Natural killer cell (primary cell): Measurements from ENCODE around the gene ZBTB32. TPM values are rescaled to one million over a fixed set of nuclear protein-coding genes. Genes with fewer than 3 reads are reported as not detected.
A peak's percentile ranks its signal among the peaks of the same experiment; 100 is the strongest.

Experiments
- ATAC-seq, 3 donors: fragments of 150-1000 bp in 2 of 3; fragments of 200-7000 bp in 1 of 3; cut with Tn5 transposase; 1 replicate in 1 of 3; 2 replicates in 2 of 3; pipeline ENCODE4 v1.10.0; 2021; ENCODE audit warnings: mild to moderate bottlenecking in 2 of 3, moderate library complexity in 2 of 3
- DNase-seq, 2 donors: peaks; one replicate each; pipeline versions ENCODE4 v3.0.0 to v3.0.0-alpha.2; 2013 to 2021; ENCODE audit warnings: mixed read lengths in 1 of 2
- H3K27ac ChIP-seq: one replicate; pipeline ENCODE4 v1.5.1; 2013; ENCODE audit warnings: mild to moderate bottlenecking, low read length
- H3K27me3 ChIP-seq: one replicate; pipeline ENCODE4 v1.6.1; 2013; ENCODE audit warnings: low read length; ENCODE audit not compliant: control insufficient read depth, insufficient read depth
- H3K36me3 ChIP-seq: one replicate; pipeline ENCODE4 v1.6.1; 2013; ENCODE audit warnings: low read length; ENCODE audit not compliant: control insufficient read depth, insufficient read depth
- H3K4me1 ChIP-seq: one replicate; pipeline ENCODE4 v1.6.1; 2013; ENCODE audit warnings: low read length; ENCODE audit not compliant: control insufficient read depth, insufficient read depth
- H3K4me3 ChIP-seq: one replicate; pipeline ENCODE4 v1.5.1; 2013; ENCODE audit warnings: low read length
- H3K9me3 ChIP-seq: one replicate; pipeline ENCODE4 v1.6.1; 2013; ENCODE audit warnings: low read length; ENCODE audit not compliant: control insufficient read depth, insufficient read depth
- H3K27ac Mint-ChIP-seq, 2 donors: one replicate each; pipeline ENCODE4 v1.8.0; 2022; ENCODE audit warnings: mild to moderate bottlenecking in 2 of 2, mixed read lengths in 2 of 2, moderate library complexity in 1 of 2
- H3K27me3 Mint-ChIP-seq, 2 donors: one replicate each; pipeline ENCODE4 v1.8.0; 2022; ENCODE audit warnings: low read depth in 2 of 2, mixed read lengths in 2 of 2
- H3K36me3 Mint-ChIP-seq: one replicate; pipeline ENCODE4 v1.8.0; 2022; ENCODE audit warnings: mixed read lengths
- H3K4me1 Mint-ChIP-seq, 2 donors: one replicate each; pipeline ENCODE4 v1.8.0; 2022; ENCODE audit warnings: mixed read lengths in 2 of 2
- H3K4me3 Mint-ChIP-seq: one replicate; pipeline ENCODE4 v1.8.0; 2022; ENCODE audit warnings: mild to moderate bottlenecking, moderate library complexity, mixed read lengths
- H3K9me3 Mint-ChIP-seq, 2 donors: one replicate each; pipeline ENCODE4 v1.8.0; 2022; ENCODE audit warnings: mixed read lengths in 2 of 2
- CTCF ChIP-seq: fragments of 200-600 bp; IDR thresholded peaks from one replicate; pipeline ENCODE4 v1.8.0; 2022; ENCODE audit warnings: antibody characterized with exemption
- WGBS: methylation state at CpG from one replicate; pipeline ENCODE4 v1.1.7; 2013; ENCODE audit warnings: missing lambda C conversion rate; ENCODE audit not compliant: insufficient coverage; 5-methylcytosine and 5-hydroxymethylcytosine counted together
- intact Hi-C: fragments of 100-400 bp; cut with micrococcal nuclease; formaldehyde crosslinking; loops from one replicate; pipeline ENCODE4 v1.14.2; 2022
- total RNA-seq, 4 donors: library from RNA; stranded (reverse); fragments of 120-200 nt in 1 of 4; gene quantifications; one replicate each; pipeline versions ENCODE4 v1.2.3 to v1.2.4, GENCODE V29; 2013 to 2022

The ZBTB32 gene
- total RNA-seq, 3 donors from 2014 or later (not counting 1 experiment from before 2014, with no cell fraction given) = 0.27 to 1.8 (median 0.35) TPM

- Mint-ChIP-seq H3K4me1 (peaks cover 29 to 31% of the 10 kb centered on the region in 2 donors), H3K27me3 (peaks cover 0 to 11% of the 10 kb centered on the region in 2 donors)
These were observed 56.5 kb downstream of the ZBTB32 start for GRCh38 chr19:35760711-35761349.

GRCh38 chr19:35764432-35765315, 60.3 kb downstream of the ZBTB32 start:
- 97% methylated on average over 17 of the region's 17 CpGs for WGBS
- Histone ChIP-seq H3K4me1 (no peaks in the 10 kb centered on the region), H3K4me3 (no peak overlapping the region), H3K27ac (no peak overlapping the region), H3K27me3 (no peaks in the 10 kb centered on the region), H3K9me3 (no peaks in the 10 kb centered on the region), H3K36me3 (peaks cover 27% of the 10 kb centered on the region)
- Mint-ChIP-seq H3K4me3 (no peak overlapping the region), H3K4me1 (peaks cover 0 to 1% of the 10 kb centered on the region in 2 donors), H3K27me3 (no peaks in the 10 kb centered on the region), H3K9me3 (no peaks in the 10 kb centered on the region), H3K36me3 (no peaks in the 10 kb centered on the region), H3K27ac (no peak overlapping the region)
- no peak for ATAC-seq
- TF ChIP-seq CTCF = no peak
- DNase-seq = no peak
- intact Hi-C loops = no loop called here

More at GRCh38 chr19:35760711-35761349, 56.5 kb downstream of the ZBTB32 start:
- intact Hi-C loops = no loop called here
- Histone ChIP-seq H3K9me3 (no peaks in the 10 kb centered on the region), H3K27ac (no peak overlapping the region), H3K27me3 (no peaks in the 10 kb centered on the region), H3K4me3 (no peak overlapping the region), H3K36me3 (peaks cover 24% of the 10 kb centered on the region), H3K4me1 (peaks cover 27% of the 10 kb centered on the region)
- no peak for DNase-seq
- TF ChIP-seq CTCF = no peak
- no peak overlapping the region for H3K27ac Mint-ChIP-seq
- no peak for ATAC-seq
- WGBS = 95% methylated on average over 4 of the region's 4 CpGs
- no peaks in the 10 kb centered on the region for H3K9me3 Mint-ChIP-seq
- peak overlapping the region; percentile 4 for H3K4me3 Mint-ChIP-seq
- no peaks in the 10 kb centered on the region for H3K36me3 Mint-ChIP-seq

Other genes starting within 250 kb of the ZBTB32 start
- gene KRTDAP, start 214.1 kb upstream of the ZBTB32 start, total RNA-seq = not detected
- gene DMKN, start 190.9 kb upstream of the ZBTB32 start, total RNA-seq = 10 to 100 TPM; 10.7 to 15.3 (median 11.3) TPM
- not detected for gene SBSN, start 176.2 kb upstream of the ZBTB32 start, total RNA-seq
- not detected for gene GAPDHS, start 171.1 kb upstream of the ZBTB32 start, total RNA-seq
- gene TMEM147, start 158.9 kb upstream of the ZBTB32 start, total RNA-seq = 10 to 100 TPM; 30.6 to 37.9 (median 31.2) TPM
- not detected for gene ATP4A, start 140.9 kb upstream of the ZBTB32 start, total RNA-seq
- not detected for gene PMIS2, start 118.4 kb upstream of the ZBTB32 start, total RNA-seq
- 10 to 100 TPM; 17.5 to 26.4 (median 21.6) TPM for gene HAUS5, start 91.8 kb upstream of the ZBTB32 start, total RNA-seq
- 10 to 100 TPM; 51.6 to 61.7 (median 58.2) TPM for gene RBM42, start 75.5 kb upstream of the ZBTB32 start, total RNA-seq
- 1 to 10 TPM in 1 of 3 donors, under 1 TPM in 2; 0.48 to 2.0 (median 0.87) TPM for gene ETV2, start 62.8 kb upstream of the ZBTB32 start, total RNA-seq
- gene COX6B1, start 56.2 kb upstream of the ZBTB32 start, total RNA-seq = 100 to 1,000 TPM; 213 to 247 (median 215) TPM
- not detected for gene UPK1A, start 38.0 kb upstream of the ZBTB32 start, total RNA-seq
- 10 to 100 TPM; 60.8 to 70.9 (median 70.7) TPM for gene KMT2B, start 13.4 kb downstream of the ZBTB32 start, total RNA-seq
- 10 to 100 TPM; 57.7 to 75.6 (median 69.6) TPM for gene IGFLR1, start 37.9 kb downstream of the ZBTB32 start, total RNA-seq
- gene U2AF1L4, start 40.9 kb downstream of the ZBTB32 start, total RNA-seq = 10 to 100 TPM; 63.7 to 78.2 (median 73.0) TPM
- 10 to 100 TPM; 38.5 to 45.0 (median 41.0) TPM for gene PSENEN, start 41.1 kb downstream of the ZBTB32 start, total RNA-seq
- 10 to 100 TPM; 16.7 to 22.1 (median 18.2) TPM for gene LIN37, start 44.0 kb downstream of the ZBTB32 start, total RNA-seq
- not detected for gene HSPB6, start 52.5 kb downstream of the ZBTB32 start, total RNA-seq
- 10 to 100 TPM; 33.1 to 40.2 (median 35.9) TPM for gene PROSER3, start 53.6 kb downstream of the ZBTB32 start, total RNA-seq
- 10 to 100 TPM; 34.4 to 39.3 (median 37.5) TPM for gene ARHGAP33, start 71.0 kb downstream of the ZBTB32 start, total RNA-seq
- gene PRODH2, start 108.3 kb downstream of the ZBTB32 start, total RNA-seq = not detected
- under 1 TPM in 1 of 3 donors, not detected in 2; 0.93 TPM for gene NPHS1, start 147.9 kb downstream of the ZBTB32 start, total RNA-seq
- gene KIRREL2, start 152.4 kb downstream of the ZBTB32 start, total RNA-seq = under 1 TPM in 1 of 3 donors, not detected in 2; 0.27 TPM
- not detected for gene APLP1, start 164.0 kb downstream of the ZBTB32 start, total RNA-seq
- 100 to 1,000 TPM in 2 of 3 donors, 10 to 100 TPM in 1; 90.1 to 220 (median 101) TPM for gene NFKBID, start 196.0 kb downstream of the ZBTB32 start, total RNA-seq
- gene HCST, start 198.0 kb downstream of the ZBTB32 start, total RNA-seq = 100 to 1,000 TPM; 281 to 307 (median 296) TPM
- 100 to 1,000 TPM; 439 to 494 (median 469) TPM for gene TYROBP, start 203.7 kb downstream of the ZBTB32 start, total RNA-seq
- 1 to 10 TPM; 2.6 to 9.3 (median 3.2) TPM for gene LRFN3, start 231.8 kb downstream of the ZBTB32 start, total RNA-seq